KG1 (cell line): ENCODE measurements around the gene LRBA.
"Not testable (repeated sequence)": the region's sequence is repeated elsewhere in the genome, so short reads cannot be mapped to it uniquely, and the experiment has no call there.

Experiments
- DNase-seq: peaks from one replicate; lab custom pipeline; 2025; lab: John Stamatoyannopoulos, UW

Gene LRBA

GRCh38 chr4:150664935-150665334 is 350.1 kb downstream of the LRBA start:
- DNase-seq = no peak

- no peak for DNase-seq
These were observed 352.4 kb downstream of the LRBA start for GRCh38 chr4:150662686-150663085.

GRCh38 chr4:150661551-150661950 is 353.5 kb downstream of the LRBA start:
- not testable (repeated sequence) for DNase-seq

GRCh38 chr4:150658258-150658657 is 356.8 kb downstream of the LRBA start:
- not testable (repeated sequence) for DNase-seq

GRCh38 chr4:150656891-150657290 is 358.2 kb downstream of the LRBA start:
- DNase-seq = no peak

- DNase-seq = no peak
These were observed 364.3 kb downstream of the LRBA start for GRCh38 chr4:150650751-150651150.

GRCh38 chr4:150648123-150648522 is 367.0 kb downstream of the LRBA start:
- no peak for DNase-seq

- DNase-seq = no peak
These were observed 368.1 kb downstream of the LRBA start for GRCh38 chr4:150647008-150647407.

- DNase-seq = no peak
These were observed 373.5 kb downstream of the LRBA start for GRCh38 chr4:150641612-150642011.

- no peak for DNase-seq
These were observed 382.4 kb downstream of the LRBA start for GRCh38 chr4:150632639-150633038.

GRCh38 chr4:150628073-150628472 is 387.0 kb downstream of the LRBA start:
- no peak for DNase-seq

- DNase-seq = no peak
These were observed 390.1 kb downstream of the LRBA start for GRCh38 chr4:150625033-150625432.

GRCh38 chr4:150624055-150624454 is 391.0 kb downstream of the LRBA start:
- DNase-seq = no peak

GRCh38 chr4:150619042-150619441 is 396.0 kb downstream of the LRBA start:
- no peak for DNase-seq

GRCh38 chr4:150609131-150609530 is 406.0 kb downstream of the LRBA start:
- no peak for DNase-seq

- no peak for DNase-seq
These were observed 414.2 kb downstream of the LRBA start for GRCh38 chr4:150600812-150601445.

- DNase-seq = no peak
These were observed 415.5 kb downstream of the LRBA start for GRCh38 chr4:150599547-150599946.

GRCh38 chr4:150598909-150599308 is 416.2 kb downstream of the LRBA start:
- DNase-seq = no peak

GRCh38 chr4:150593996-150594395 is 421.1 kb downstream of the LRBA start:
- DNase-seq = no peak

- no peak for DNase-seq
These were observed 423.2 kb downstream of the LRBA start for GRCh38 chr4:150591904-150592303.

- no peak for DNase-seq
These were observed 423.7 kb downstream of the LRBA start for GRCh38 chr4:150591406-150591805.

GRCh38 chr4:150590631-150591030 is 424.5 kb downstream of the LRBA start:
- DNase-seq = no peak

GRCh38 chr4:150589157-150589556 is 425.9 kb downstream of the LRBA start:
- DNase-seq = no peak

- no peak for DNase-seq
These were observed 426.8 kb downstream of the LRBA start for GRCh38 chr4:150588316-150588715.
